HG02938 (cell line): ENCODE measurements around the gene ZNF77.
"Not testable (repeated sequence)": the region's sequence is repeated elsewhere in the genome, so short reads cannot be mapped to it uniquely, and the experiment has no call there.

Experiments used
- ATAC-seq: cut with Tn5 transposase; IDR thresholded peaks from one replicate; pipeline ENCODE4 v1.9.1; 2021; ENCODE audit warnings: mild to moderate bottlenecking, moderate library complexity; ENCODE audit not compliant: unreplicated experiment

ZNF77 gene

GRCh38 chr19:2922987-2923386, 21.8 kb downstream of the ZNF77 start:
- ATAC-seq, result no peak

- ATAC-seq, result no peak
Observed at GRCh38 chr19:2917275-2918184, 27.2 kb downstream of the ZNF77 start.

- ATAC-seq, result no peak
Observed at GRCh38 chr19:2912306-2912705, 32.5 kb downstream of the ZNF77 start.

GRCh38 chr19:2906631-2907195, 38.1 kb downstream of the ZNF77 start:
- ATAC-seq, result no peak

- no peak for ATAC-seq
Observed at GRCh38 chr19:2905918-2906519, 38.8 kb downstream of the ZNF77 start.

- not testable (repeated sequence) for ATAC-seq
Observed at GRCh38 chr19:2903326-2903725, 41.4 kb downstream of the ZNF77 start.

GRCh38 chr19:2902590-2903218, 42.1 kb downstream of the ZNF77 start:
- no peak for ATAC-seq

GRCh38 chr19:2900296-2901252, 44.2 kb downstream of the ZNF77 start, which contains the start of gene ZNF57:
TSS of gene ZNF57 (plus strand) at chr19:2900928. CDS start at chr19:2901046, 118 bp downstream.
- peak; percentile 91 for ATAC-seq

- no peak for ATAC-seq
Observed at GRCh38 chr19:2896694-2897093, 48.1 kb downstream of the ZNF77 start.

GRCh38 chr19:2890531-2890930, 54.2 kb downstream of the ZNF77 start:
- ATAC-seq, result not testable (repeated sequence)

- ATAC-seq, result no peak
Observed at GRCh38 chr19:2888731-2889224, 56.0 kb downstream of the ZNF77 start.

GRCh38 chr19:2887391-2887914, 57.3 kb downstream of the ZNF77 start:
- ATAC-seq, result no peak

- ATAC-seq, result no peak
Observed at GRCh38 chr19:2885736-2886135, 59.0 kb downstream of the ZNF77 start.

GRCh38 chr19:2883686-2884439, 60.9 kb downstream of the ZNF77 start:
- ATAC-seq, result no peak
